Activated CD8-positive, alpha-beta memory T cell treated with anti-CD3 and anti-CD28 coated beads for 4 hours (primary cell): ENCODE data around the gene MLPH.
"Not testable (repeated sequence)": the region's sequence is repeated elsewhere in the genome, so short reads cannot be mapped to it uniquely, and the experiment has no call there.

Experiments used
- DNase-seq, 2 donors: peaks; one replicate each; pipeline ENCODE4 v3.0.0-alpha.2; 2020; ENCODE audit warnings: low read depth in 2 of 2

The MLPH gene

DNA sequence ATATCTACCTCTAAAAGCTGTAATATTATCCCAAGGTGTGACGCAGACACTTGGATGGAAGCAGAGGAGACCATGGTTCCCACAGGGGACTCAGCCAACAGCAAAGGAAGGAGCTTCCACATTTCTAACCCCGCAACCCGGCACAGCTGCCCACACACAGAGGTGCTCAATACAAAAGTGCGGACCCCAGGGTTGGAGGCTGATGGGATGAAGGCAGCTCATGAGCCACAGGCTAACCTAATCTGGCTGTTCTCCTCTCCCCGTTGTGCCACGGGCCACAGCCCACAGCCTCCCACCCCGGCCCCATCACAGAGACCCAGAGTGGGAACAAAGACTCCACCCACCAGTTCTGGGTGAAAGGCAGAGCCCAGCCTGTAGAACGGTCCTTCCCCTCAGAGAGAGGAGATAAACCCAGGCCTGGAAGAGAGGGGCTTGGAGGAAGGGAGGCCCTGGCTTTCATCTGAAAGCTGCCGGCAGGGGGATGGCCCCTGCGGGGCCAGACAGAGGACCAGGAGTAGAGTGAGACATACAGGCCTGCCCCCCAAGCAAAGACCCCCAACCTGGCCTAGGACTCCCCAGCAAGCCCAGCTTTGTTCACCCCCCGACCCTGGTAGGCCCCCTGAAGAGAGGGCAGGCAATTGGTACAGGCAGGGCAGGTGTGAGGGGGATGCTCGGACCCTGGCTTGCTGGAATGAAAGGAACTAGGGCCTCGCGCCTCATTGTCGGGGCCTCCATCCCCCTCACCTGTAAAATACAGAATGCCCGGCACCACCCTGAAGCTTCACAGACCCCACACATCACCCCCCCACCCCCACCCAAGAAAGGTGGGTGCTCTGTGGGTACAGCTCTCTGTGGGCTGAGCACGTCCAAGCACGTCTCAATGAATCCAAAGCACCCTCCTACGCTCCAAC lies 96.6 kb downstream of the MLPH start:
- DNase-seq: no peak

DNA sequence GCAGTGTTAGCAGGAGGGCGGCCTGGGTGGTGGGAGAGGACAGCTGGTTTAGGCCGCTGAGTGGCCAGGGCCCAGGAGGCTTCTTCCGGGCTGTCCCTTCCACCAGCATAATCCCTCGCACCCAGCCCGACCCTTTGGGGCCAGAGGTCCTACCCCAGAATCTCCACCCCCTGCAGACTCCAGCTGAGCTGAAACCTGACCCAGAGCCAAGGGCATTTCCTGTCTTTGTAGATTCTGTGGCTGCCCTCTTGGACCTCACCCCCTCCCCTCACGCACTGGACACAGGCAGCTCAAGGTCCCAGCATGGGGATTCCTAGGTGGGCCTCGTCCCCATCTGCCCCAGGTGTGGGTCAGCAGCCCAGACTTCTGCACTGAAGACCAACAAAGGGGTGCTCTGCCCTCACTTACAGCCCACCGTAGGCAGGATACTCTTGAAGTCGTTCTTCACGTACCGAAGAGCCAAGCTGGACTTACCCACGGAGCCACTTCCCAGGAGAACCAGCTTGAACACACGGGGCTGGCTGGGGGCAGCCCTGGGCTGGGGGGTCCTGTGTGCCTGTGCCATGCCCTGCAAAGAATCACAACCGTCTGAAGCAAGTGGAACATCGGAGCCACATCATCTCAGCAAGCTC lies 98.7 kb downstream of the MLPH start:
- DNase-seq: no peak

DNA sequence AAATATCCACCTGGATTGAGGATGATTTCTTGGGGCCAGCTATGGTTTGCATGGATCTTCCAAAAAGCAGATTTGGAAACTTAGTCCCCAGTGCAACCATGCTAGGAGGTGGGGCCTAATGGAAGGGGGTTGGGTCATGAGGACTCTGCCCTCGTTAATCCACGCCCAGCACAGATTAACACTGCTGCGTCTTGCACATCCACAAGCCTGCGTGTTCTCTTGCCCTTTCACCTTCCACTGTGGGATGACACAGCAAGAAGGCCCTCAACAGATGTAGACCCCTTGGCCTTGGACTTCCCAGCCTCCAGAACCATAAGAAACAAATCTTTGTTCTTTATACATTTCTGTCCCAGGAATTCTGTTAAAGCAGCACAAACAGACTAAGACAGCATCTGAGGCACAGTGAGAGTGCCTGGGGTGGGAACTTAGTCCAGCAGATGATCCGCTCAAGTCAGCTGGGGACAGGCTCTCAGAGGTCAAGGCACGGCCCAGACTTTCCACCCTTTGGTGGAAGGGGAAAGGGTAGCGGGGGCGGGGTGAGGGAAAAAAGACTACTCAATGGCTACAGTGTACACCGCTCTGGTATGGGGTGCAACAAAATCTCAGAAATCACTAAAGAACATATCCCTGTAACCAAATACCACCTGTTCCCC lies 101.1 kb downstream of the MLPH start:
- no peak for DNase-seq

DNA sequence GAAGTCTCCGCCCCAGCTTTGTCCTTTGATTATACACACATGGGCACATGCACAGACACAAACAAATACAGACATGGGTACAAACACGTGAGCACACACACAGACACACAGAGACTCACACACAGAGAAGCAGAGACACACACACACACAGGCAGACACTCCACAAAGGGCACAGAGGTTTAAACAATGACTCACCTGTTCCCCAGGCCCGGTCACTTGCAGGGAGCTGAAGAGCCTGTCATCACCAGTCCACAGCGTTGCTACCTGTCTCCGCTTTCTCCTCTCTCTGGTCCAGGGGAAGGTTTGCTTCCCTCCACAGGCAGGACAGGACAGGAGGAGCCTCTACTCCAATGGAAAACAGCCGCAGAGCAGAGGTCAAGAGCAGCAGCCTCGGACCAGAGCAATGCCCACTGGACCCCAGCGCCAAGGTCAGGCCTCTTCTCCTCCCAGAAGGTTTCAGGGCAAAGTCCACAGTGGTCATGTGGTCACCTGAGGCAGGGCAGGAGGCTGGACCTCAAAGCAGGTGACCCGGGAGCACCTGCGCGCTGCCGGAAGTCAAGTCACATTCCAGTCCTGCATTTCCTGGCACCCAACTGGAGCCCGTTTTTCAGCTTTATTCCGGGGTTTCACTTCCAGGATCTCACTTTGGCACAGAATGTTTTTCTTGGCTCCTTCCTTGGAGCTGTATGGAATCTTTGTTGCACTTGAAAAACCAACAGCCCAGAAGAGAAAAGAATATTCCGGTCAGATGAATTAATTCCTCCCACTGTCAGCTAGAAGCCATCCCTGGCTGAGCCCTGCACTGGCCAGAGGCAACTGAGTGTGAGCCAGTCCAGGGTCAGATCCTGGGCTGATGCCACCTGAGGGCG lies 103.5 kb downstream of the MLPH start, which contains the start of gene RAB17:
Gene RAB17 (minus strand): TSS at position 463 of the 869 bp plus-strand sequence. CDS start 4,580 bp downstream, outside the sequence.
- DNase-seq: no peak

DNA sequence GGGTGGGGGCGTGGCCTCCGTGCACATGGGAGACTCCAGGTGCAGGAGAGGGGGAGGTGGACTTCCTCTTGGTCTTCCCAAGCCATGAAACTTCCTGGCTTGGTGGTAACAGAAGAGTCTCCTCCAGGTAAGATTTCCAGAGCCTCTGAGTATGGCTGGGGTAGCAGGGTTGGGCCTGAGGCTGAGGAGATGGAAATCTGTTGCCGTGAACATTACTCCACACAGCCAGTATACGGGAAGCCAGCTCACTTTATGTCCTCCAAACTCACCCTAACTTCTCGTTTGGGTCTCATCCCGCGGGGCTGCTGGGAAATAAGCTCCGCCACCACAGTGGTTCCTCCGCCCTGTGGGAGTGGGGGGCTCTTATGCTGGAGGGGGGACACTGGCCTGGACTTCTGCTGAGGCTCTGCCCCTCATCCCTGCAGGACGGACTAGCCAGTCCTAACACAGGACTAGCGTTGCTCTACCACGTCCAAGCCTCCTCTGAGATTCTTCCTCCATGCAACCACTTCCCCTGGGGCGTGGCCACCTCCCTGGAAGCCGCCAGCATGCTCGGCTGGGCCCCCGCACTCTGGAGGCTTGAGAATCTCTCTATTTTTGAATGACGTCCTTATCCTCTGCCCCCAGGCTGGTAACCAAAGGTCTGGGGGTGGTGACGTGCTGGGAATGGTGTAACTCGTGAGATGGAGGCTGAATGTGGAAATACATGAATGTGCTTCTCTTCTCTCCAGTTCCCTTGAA lies 104.3 kb downstream of the MLPH start:
- no peak for DNase-seq

DNA sequence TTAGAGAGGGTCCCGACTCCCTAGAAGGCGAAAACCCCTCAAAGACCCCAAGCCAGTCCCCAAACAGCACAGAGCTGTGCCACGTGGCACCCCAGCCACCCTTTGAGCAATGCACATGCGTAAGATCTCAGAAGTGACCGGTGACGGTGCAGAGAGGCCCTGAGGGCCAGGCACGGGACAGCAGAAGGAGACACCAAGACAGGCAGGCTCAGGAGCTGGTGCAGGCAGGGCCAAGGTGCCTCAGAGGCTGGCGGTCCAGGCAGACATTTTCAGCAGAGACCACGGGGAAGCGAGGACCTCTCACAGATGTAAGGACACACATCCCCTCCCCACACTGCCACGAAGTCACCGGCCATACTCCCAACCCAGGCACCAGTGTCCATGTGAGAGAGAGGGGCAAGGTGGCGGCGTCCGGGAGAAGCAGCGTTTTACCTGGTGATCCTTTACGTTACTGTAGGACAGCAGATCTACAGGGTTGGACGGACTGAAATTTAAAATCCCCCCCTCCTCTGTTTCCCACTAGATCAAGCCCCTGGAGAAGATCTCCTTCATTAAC lies 105.5 kb downstream of the MLPH start:
- no peak for DNase-seq

DNA sequence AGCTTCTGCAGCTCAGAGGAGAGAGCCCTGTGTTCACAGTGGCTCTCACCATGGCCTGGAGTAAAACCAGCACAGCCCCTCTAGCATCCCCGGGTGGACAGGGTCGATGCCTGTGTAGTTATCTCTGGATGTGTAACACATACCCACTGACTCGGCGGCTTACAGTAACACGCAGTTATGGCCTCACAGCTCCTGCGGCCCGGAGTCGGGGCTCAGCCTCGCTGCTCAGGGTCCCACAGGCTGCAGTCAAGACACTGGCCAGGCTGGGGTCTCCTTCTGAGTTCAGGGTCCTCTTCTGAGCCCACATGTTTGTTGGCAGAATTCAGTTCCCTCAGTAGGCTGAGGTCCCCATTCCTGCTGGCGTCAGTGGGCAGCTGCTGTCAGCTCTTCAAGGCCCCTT lies 106.0 kb downstream of the MLPH start:
- DNase-seq: no peak

DNA sequence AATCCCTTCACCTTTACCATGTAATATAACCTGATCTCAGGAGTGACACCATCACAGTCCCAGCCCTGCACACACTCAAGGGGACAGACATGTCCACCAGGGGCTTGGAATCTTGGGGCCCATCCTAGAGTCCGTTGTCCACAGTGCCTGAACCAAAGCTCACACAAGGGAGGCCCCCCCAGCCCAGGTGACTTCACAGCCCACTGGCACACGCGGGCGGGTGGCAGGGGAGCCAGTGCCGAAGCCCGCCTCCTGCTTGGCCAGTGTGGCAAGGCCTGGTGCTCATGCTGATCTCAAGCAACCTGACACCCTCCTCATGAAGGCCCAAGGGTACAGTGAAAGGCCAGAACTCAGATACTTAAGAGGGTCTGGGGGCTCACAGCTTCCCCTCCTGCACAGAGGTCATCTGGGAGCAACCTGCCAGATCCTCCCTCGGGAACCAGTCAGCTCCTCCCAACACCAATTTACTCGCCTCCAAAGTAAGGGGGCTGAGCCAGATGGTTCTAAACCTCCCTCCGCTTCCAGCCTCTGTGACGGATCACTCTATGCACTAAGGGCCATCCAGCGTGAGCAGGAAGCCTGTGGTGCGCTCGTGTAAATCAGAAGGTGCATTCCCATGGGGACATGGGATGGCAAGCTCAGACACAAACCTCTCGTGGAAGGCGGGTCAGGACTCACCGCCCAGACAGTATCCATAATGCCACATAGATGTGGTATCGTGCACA lies 106.7 kb downstream of the MLPH start:
- DNase-seq: no peak

DNA sequence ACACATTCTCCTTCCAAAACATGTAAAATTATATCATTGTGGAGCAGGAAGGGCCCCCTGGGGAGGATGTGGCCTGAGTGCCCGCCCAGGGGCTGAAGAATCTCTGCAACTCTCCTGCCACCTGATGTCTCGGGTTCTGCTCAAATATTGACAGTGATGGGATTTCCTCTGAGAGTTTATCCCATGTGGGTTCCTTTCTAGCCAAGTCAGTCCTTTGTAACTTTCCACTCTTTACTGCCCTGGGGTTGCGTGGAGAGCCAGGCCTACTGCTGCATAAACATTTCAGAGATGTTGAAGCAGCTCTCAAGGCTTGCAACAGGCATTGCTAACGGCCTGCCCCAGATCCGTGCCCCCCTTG lies 107.4 kb downstream of the MLPH start:
- no peak for DNase-seq

DNA sequence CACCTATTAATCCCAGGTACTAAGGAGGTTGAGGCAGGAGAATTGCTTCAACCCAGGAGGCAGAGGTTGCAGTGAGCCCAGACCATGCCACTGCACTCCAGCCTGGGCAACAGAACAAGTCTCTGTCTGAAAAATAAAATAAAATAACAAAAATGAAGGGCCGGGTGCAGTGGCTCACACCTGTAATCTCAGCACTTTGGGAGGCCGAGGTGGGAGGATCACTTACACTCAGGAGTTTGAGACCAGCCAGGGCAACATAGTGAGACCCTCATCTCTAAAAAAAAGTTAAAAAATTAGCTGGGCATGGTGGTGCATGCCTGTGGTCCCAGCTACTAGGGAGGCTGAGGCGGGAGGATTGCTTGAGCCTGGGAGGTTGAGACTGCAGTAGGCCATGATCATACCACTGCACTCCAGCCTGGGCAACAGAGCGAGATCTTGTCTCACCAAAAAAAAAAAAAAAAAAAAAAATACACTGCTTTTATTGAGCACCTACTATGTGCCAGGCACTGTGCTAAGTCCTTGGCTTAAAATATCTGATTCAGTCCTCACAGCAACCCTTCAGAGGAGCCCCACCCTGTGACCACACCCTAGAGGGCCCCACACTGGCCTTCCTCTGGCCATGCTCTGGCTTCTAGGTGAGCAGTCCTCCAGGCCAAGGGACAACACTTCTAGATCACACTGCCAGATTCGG lies 108.9 kb downstream of the MLPH start:
- not testable (repeated sequence) for DNase-seq

DNA sequence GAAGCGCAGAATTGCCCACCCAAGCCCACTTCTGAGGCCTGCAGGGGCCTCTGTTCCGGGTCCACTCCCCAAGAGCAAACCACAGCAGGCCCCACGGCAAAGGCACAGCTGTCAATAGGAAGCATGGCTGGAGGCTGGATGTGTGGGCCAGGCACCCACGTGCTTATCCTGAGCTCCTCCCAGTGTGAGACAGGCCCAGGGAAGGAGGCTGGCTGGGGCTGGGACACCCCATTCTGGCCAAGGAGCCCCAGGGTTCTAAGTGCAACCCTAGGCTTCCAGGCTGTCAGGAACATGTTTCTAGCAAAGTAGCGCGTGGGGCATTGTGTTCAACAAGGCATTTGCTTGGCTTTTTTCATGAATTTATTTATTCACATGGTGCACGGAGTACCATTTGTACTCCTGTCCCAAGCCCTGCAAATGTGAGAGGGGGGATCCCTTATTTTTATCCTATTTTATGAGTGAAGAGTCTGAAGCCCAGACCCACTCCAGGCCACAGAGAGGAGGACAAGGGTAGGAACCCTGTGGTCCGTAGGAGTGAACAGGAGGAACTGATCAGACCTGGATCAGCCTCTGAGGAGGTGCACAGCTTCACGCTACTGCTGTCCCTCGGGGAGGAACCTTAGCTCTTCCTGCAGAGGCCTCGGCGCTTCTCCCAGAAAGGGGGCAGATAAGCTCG lies 109.6 kb downstream of the MLPH start:
- no peak for DNase-seq

DNA sequence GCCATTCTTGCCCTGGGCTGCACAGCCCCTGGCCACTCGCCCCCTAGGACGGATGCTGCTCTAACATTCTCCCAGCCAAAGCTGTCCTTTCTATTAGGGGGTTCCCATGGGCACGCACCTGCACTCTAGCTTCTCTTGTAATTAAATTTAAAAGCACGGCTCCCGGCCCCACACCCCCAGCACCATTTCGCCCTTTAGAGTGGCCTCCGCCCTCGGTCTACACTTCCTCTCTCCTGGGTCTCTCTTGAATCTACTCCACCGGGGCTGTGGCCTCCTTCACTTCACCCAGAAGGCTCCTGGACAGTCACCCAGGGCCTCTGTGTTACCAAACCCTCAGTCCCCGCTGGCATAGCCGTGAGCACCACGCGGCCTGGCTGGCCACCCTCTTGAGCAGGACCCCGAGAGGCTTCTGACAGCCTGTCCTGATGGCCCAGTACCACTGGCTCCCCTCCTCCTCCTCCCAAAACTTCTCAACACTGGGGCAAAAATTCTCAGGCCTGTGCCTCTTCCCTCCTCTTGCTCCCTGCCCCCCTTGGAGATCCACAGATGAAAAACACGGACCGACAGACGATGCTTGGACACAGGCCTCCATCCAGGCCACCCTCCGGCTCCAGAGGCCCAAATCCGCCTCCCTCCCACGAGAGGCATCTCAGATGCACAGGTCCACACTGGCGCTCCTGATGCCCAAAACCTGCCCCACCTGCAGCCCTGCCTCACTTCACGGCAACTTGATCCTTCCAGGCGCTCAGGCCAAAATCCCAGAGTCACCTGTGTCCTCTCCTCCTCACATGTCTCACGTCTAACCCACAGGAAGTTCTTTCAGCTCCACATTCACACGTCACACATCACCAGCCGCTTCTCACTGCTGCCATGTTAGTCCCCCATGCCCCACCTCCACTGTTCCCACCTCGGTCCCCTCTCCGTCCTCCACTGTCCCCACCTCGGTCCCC lies 110.4 kb downstream of the MLPH start:
- no peak for DNase-seq

DNA sequence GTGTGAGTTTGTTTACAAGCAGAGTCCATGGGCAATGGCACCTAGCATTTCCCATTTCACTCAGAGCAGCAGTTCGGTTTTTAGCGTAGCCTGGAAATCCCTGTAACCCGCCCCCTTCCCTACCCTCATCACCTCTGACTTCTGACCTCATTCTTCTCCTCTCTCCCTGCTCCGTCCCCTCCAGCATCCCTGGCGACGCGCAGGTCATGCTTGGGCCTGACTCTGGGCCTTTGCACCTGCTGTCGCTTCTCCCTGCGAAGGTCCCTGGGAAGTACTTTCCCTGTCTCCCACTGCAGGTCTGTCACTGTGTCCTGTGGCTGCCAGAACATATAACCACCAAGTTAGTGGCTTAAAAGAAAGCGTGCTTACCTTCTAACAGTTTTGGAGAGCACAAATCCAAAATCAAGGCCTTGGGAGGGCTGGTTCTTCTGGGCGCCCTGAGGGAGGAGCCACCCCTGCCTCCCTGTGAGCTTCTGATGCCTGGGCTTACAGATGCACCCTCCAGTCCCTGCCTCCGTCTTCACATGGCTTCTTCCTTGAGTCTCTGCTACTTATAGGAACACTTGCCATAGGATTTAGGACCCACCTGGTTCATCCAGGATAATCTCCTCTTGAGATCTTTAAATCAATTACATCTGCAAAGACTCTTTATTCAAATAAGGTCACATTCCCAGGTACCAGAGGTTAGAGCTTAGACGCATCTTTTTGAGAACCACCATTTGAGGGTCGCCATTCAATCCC lies 111.6 kb downstream of the MLPH start:
- no peak for DNase-seq

DNA sequence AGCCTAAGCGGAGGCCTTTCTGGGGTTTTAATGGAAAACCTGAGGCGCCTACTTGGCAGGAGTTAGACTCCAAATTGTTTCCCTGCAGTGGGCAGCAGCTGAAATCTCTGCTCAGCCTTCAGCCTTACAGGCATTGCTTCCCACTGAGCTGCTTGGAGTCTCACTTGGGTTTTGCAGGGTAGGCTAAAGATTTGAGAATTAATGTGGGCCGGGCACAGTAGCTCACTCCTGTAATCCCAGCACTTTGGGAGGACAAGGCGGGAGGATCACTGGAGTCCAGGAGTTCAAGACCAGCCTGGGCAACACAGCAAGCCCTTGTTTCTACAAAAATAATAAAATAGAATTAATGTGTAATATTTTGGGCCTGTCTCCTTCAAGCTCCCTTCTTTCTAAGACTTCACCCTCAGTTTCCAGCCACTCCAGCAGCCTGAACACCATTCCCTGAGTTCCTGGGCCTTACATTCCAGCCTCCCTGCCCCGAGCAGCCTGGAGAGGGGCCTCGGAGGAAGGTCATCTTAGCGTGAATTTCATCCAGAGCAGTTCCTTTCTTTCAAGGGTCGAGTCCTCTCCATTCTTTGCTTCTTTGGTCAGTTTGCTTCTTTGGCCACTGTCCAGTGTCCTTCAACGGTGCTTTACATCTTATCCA lies 112.5 kb downstream of the MLPH start:
- DNase-seq: no peak

DNA sequence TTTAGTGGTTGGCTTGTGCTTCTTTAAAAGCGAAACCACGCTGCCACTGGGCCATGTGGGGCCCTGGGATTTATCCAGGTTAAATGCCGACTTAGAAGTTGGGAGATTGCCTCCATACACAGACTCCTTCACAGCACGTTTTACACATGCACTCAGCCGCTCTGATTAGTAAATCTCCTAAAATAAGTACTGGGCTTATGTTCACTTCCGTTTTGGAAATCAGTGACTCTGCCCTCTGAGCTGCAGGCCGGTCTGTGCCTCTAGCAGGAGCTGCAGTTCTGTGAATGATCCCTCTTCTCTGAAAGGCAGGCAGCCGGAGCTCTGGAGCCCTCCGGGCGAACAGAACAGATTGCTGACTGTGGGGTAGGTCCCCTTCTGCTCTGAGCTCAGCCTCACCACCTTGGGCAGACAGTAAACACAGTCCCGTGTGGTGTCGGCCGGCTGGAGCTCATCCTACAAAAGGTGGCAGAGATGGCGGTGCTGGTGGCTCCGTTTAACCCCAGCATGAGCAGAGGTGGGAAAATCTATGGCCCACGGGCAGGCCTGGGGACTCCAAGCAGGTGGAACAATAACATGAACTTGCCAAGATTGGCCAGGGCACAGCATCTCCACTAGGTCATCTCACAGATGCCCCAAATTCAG lies 113.3 kb downstream of the MLPH start:
- DNase-seq: no peak
